ENCODE results near the gene CD300LG.
"Not testable (repeated sequence)": the region's sequence is repeated elsewhere in the genome, so short reads cannot be mapped to it uniquely, and the experiment has no call there.

CD300LG gene

GRCh38 chr17:43846963-43847371 is at the start of gene CD300LG:
CD300LG (plus strand) TSS chr17:43847176; CDS start chr17:43847217, 41 bp downstream.
- H3K4me3 ChIP-seq (ENCODE audit: low read depth, low read length), result no peak within 1 kb of the TSS
- TF ChIP-seq CTCF (IDR thresholded peaks at IDR 0.05; ENCODE audit: control insufficient read depth, extremely low read depth, insufficient read depth), result no peak
- no peak for DNase-seq (ENCODE audit: low read depth)

- H3K4me3 ChIP-seq (ENCODE audit: low read depth, low read length); DNase-seq (ENCODE audit: low read depth): not testable (repeated sequence)
These were observed 49.0 kb upstream of the CD300LG start for GRCh38 chr17:43798024-43798423.

- TF ChIP-seq CTCF (IDR thresholded peaks at IDR 0.05; ENCODE audit: control insufficient read depth, extremely low read depth, insufficient read depth), result no peak
- no peak overlapping the region for H3K4me3 ChIP-seq (ENCODE audit: low read depth, low read length)
- DNase-seq (ENCODE audit: low read depth), result no peak
These were observed 47.9 kb upstream of the CD300LG start for GRCh38 chr17:43799047-43799446.

- DNase-seq (ENCODE audit: low read depth), result no peak
- TF ChIP-seq CTCF (IDR thresholded peaks at IDR 0.05; ENCODE audit: control insufficient read depth, extremely low read depth, insufficient read depth), result no peak
These were observed 46.2 kb upstream of the CD300LG start for GRCh38 chr17:43800736-43801135.

GRCh38 chr17:43801844-43802243 is 45.1 kb upstream of the CD300LG start:
- no peak overlapping the region for H3K4me3 ChIP-seq (ENCODE audit: low read depth, low read length)

More at GRCh38 chr17:43800736-43801135, 46.2 kb upstream of the CD300LG start:
- no peak overlapping the region for H3K4me3 ChIP-seq (ENCODE audit: low read depth, low read length)

GRCh38 chr17:43803758-43804157 is 43.2 kb upstream of the CD300LG start:
- no peak for TF ChIP-seq CTCF (IDR thresholded peaks at IDR 0.05; ENCODE audit: control insufficient read depth, extremely low read depth, insufficient read depth)
- H3K4me3 ChIP-seq (ENCODE audit: low read depth, low read length), result no peak overlapping the region
- no peak for DNase-seq (ENCODE audit: low read depth)

More at GRCh38 chr17:43801844-43802243, 45.1 kb upstream of the CD300LG start:
- no peak for DNase-seq (ENCODE audit: low read depth)
- TF ChIP-seq CTCF (IDR thresholded peaks at IDR 0.05; ENCODE audit: control insufficient read depth, extremely low read depth, insufficient read depth), result no peak

- no peak for DNase-seq (ENCODE audit: low read depth)
- no peak overlapping the region for H3K4me3 ChIP-seq (ENCODE audit: low read depth, low read length)
- no peak for TF ChIP-seq CTCF (IDR thresholded peaks at IDR 0.05; ENCODE audit: control insufficient read depth, extremely low read depth, insufficient read depth)
These were observed 41.9 kb upstream of the CD300LG start for GRCh38 chr17:43805117-43805516.

Measured in LNCaP clone FGC (cell line).